ENCODE data around the gene YIPF5.

YIPF5 gene

DNA sequence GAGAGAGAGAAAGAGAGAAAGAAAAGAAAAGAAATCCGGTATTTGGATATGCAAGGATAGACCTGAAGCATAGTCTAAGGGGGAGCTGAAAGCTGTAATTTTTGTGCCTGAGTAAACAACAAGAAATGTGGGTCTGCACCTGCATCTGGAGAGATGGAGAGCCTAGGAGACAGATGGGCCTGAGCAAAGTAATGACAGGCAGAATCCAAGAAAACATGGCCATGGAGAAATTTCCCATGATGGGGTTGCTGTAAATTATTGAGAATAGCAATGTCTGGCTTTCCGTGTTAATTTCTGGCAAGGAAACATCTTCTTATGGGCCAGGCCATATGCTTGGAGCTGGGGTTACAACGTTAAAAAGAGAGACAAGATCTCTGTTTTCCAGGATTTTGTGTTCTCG lies 40.2 kb downstream of the YIPF5 start:
- CTCF ChIA-PET, result interaction anchor here (1.2 kb wide), 1 partner anchor 12 kb away, joined by 3 read pairs; no protein-coding TSS in a partner anchor
- TF ChIP-seq BHLHE40 (IDR thresholded peaks at IDR 0.05; ENCODE audit: borderline replicate concordance) (no peak), CTBP1 (IDR thresholded peaks at IDR 0.05; ENCODE audit: borderline replicate concordance) (no peak), ZNF384 (IDR thresholded peaks at IDR 0.05) (no peak), SUZ12 (IDR thresholded peaks at IDR 0.05) (no peak), FOXK2 (IDR thresholded peaks at IDR 0.05) (no peak), ELF4 (IDR thresholded peaks at IDR 0.05) (no peak), ARNT (IDR thresholded peaks at IDR 0.05) (no peak), FOXM1 (IDR thresholded peaks at IDR 0.05; ENCODE audit: borderline replicate concordance) (no peak), SP1 (IDR thresholded peaks at IDR 0.05) (no peak), FOXA1 (IDR thresholded peaks at IDR 0.05) (no peak), TARDBP (IDR thresholded peaks at IDR 0.05) (no peak), L3MBTL2 (conservative IDR thresholded peaks at IDR 0.05) (no peak), NFRKB (IDR thresholded peaks at IDR 0.05) (no peak), LEF1 (IDR thresholded peaks at IDR 0.05; ENCODE audit: borderline replicate concordance) (no peak), HDGF (IDR thresholded peaks at IDR 0.05; ENCODE audit: borderline replicate concordance) (no peak)
- TF ChIP-seq, protein P1, sequence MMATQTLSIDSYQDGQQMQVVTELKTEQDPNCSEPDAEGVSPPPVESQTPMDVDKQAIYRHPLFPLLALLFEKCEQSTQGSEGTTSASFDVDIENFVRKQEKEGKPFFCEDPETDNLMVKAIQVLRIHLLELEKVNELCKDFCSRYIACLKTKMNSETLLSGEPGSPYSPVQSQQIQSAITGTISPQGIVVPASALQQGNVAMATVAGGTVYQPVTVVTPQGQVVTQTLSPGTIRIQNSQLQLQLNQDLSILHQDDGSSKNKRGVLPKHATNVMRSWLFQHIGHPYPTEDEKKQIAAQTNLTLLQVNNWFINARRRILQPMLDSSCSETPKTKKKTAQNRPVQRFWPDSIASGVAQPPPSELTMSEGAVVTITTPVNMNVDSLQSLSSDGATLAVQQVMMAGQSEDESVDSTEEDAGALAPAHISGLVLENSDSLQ (IDR thresholded peaks at IDR 0.05), result no peak
- no peak for DNase-seq (ENCODE audit: extremely low spot score)
- POLR2A ChIA-PET, result no interaction called here

DNA sequence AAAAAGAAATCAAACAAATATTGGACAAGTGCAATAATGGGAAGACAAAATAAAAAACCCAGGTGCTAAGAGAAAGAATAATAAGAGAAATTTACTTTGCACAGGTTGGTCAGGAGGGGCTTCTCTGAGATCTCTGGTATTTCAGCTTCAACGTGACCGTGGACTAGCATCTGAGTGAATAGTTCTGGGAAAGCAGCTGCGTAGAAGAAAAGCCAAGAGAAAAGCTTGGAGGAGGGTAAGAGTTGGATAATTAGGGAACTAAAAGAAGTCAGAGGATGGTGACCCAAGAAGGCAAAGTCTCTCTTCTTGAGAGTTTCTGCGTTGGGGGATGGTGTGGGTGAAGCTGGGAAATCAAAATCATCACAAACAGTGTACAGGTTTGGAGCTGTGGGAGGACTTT lies 41.6 kb downstream of the YIPF5 start:
- CTCF ChIA-PET, result no interaction called here
- POLR2A ChIA-PET, result no interaction called here
- DNase-seq (ENCODE audit: extremely low spot score), result no peak
- TF ChIP-seq ZNF384 (IDR thresholded peaks at IDR 0.05) (no peak), CTBP1 (IDR thresholded peaks at IDR 0.05; ENCODE audit: borderline replicate concordance) (no peak), SP1 (IDR thresholded peaks at IDR 0.05) (no peak), NFRKB (IDR thresholded peaks at IDR 0.05) (no peak), FOXM1 (IDR thresholded peaks at IDR 0.05; ENCODE audit: borderline replicate concordance) (no peak), FOXK2 (IDR thresholded peaks at IDR 0.05) (no peak), SUZ12 (IDR thresholded peaks at IDR 0.05) (no peak), ELF4 (IDR thresholded peaks at IDR 0.05) (no peak), FOXA1 (IDR thresholded peaks at IDR 0.05) (no peak), LEF1 (IDR thresholded peaks at IDR 0.05; ENCODE audit: borderline replicate concordance) (no peak), BHLHE40 (IDR thresholded peaks at IDR 0.05; ENCODE audit: borderline replicate concordance) (no peak), HDGF (IDR thresholded peaks at IDR 0.05; ENCODE audit: borderline replicate concordance) (no peak), ARNT (IDR thresholded peaks at IDR 0.05) (no peak)
- TF ChIP-seq, protein P1 (IDR thresholded peaks at IDR 0.05), result no peak

DNA sequence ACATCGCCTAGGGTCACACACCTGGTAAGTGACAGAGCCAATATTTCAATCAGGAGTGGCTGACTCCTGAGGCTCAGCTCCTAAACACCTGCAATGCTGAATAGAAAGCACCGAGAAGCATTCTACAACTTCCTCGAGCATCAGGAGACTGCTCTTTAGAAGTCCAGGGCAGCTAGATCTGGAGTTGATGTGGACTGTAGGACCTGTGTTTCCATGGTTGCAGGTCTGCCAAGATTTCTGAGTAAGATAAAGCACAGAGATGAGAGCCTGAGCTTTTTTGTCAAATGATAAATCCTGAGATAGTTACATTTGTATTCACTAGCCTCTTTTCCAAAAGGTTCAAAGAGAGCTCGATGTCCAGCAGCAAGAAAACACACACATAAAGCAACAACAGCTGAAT lies 43.8 kb downstream of the YIPF5 start:
- ChIA-PET CTCF (interaction anchor here (1.5 kb wide), 1 partner anchor 13 kb away, joined by 3 read pairs; no protein-coding TSS in a partner anchor), POLR2A (no interaction called here)
- TF ChIP-seq LEF1 (IDR thresholded peaks at IDR 0.05; ENCODE audit: borderline replicate concordance) (no peak), TARDBP (IDR thresholded peaks at IDR 0.05) (no peak), ARNT (IDR thresholded peaks at IDR 0.05) (no peak), FOXA1 (IDR thresholded peaks at IDR 0.05) (no peak), CTBP1 (IDR thresholded peaks at IDR 0.05; ENCODE audit: borderline replicate concordance) (no peak), SUZ12 (IDR thresholded peaks at IDR 0.05) (no peak), BHLHE40 (IDR thresholded peaks at IDR 0.05; ENCODE audit: borderline replicate concordance) (no peak), L3MBTL2 (conservative IDR thresholded peaks at IDR 0.05) (no peak), ELF4 (IDR thresholded peaks at IDR 0.05) (no peak), NFRKB (IDR thresholded peaks at IDR 0.05) (no peak), FOXM1 (IDR thresholded peaks at IDR 0.05; ENCODE audit: borderline replicate concordance) (no peak), ZNF384 (IDR thresholded peaks at IDR 0.05) (no peak), HDGF (IDR thresholded peaks at IDR 0.05; ENCODE audit: borderline replicate concordance) (no peak), FOXK2 (IDR thresholded peaks at IDR 0.05) (no peak), SP1 (IDR thresholded peaks at IDR 0.05) (no peak)
- TF ChIP-seq, protein P1 (IDR thresholded peaks at IDR 0.05), result no peak
- DNase-seq (ENCODE audit: extremely low spot score), result no peak

DNA sequence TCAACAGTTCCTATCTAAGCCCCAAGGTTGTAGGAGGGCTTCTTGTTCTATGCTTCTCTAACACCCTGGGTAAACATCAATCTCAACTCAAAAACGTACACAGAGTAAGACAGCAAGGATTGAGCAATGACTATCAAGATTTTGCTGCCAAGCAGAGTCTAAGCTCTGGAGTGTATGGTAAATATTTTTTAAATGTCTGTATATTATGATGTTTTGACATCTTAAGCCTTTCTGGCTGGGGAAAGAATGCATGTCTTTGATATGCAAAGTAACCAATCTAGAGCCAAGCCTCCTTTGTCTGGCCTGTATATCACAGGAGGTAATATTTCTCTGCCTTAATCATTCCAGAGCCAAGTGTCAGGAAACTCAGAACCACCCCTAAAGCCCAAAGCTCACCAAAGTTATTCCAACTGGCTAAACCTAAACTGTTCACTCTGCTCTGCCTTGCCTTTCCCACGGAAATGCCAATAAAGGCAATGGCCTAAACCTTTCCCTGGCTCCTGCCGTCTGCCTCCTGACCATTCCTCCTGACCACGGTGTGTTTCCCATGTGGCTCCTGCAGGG lies 45.2 kb downstream of the YIPF5 start:
- TF ChIP-seq BHLHE40 (IDR thresholded peaks at IDR 0.05; ENCODE audit: borderline replicate concordance) (no peak), NFRKB (IDR thresholded peaks at IDR 0.05) (no peak), CTBP1 (IDR thresholded peaks at IDR 0.05; ENCODE audit: borderline replicate concordance) (no peak), SUZ12 (IDR thresholded peaks at IDR 0.05) (no peak), LEF1 (IDR thresholded peaks at IDR 0.05; ENCODE audit: borderline replicate concordance) (no peak), HDGF (IDR thresholded peaks at IDR 0.05; ENCODE audit: borderline replicate concordance) (no peak), ZNF384 (IDR thresholded peaks at IDR 0.05) (no peak), FOXA1 (IDR thresholded peaks at IDR 0.05) (no peak)
- TF ChIP-seq, protein P1 (IDR thresholded peaks at IDR 0.05), result no peak
- no peak for DNase-seq (ENCODE audit: extremely low spot score)
- CTCF ChIA-PET, result no interaction called here
- POLR2A ChIA-PET, result no interaction called here

DNA sequence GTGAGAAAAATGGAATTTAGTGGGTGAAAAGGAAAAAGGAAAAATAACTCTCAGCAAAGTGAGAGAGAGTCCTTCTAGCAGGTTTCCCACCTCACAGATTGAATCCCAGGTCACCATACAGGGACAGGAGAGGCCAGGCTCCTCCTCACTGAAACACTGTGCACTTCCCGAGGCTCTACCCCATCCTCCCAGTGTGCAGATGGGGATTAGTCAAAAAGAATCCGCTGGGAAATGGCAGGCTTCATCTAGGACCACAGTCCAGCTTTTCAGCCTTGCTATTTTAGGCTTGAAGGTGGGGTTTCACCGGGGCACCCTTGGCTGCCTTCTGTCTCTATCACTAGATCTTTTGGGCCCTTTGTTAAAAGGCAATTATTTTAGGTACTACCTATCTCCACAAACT lies 47.8 kb downstream of the YIPF5 start:
- ChIA-PET POLR2A (no interaction called here), CTCF (no interaction called here)
- TF ChIP-seq TARDBP (IDR thresholded peaks at IDR 0.05) (no peak), ELF4 (IDR thresholded peaks at IDR 0.05) (no peak), FOXA1 (IDR thresholded peaks at IDR 0.05) (no peak), BHLHE40 (IDR thresholded peaks at IDR 0.05; ENCODE audit: borderline replicate concordance) (no peak), FOXK2 (IDR thresholded peaks at IDR 0.05) (no peak), SUZ12 (IDR thresholded peaks at IDR 0.05) (no peak), ZNF384 (IDR thresholded peaks at IDR 0.05) (no peak), FOXM1 (IDR thresholded peaks at IDR 0.05; ENCODE audit: borderline replicate concordance) (no peak), LEF1 (IDR thresholded peaks at IDR 0.05; ENCODE audit: borderline replicate concordance) (no peak)
- DNase-seq (ENCODE audit: extremely low spot score), result no peak
